B cell (primary cell): ENCODE data around the gene COL26A1.

Experiments
- CTCF ChIP-seq: fragments of 200-600 bp; IDR thresholded peaks from one replicate; pipeline ENCODE4 v1.8.0; 2022; ENCODE audit warnings: antibody characterized with exemption, mild to moderate bottlenecking
- EZH2 ChIP-seq: IDR thresholded peaks from 2 replicates; pipeline ENCODE4 v1.6.1; 2012; ENCODE audit warnings: borderline replicate concordance, low read depth, mild to moderate bottlenecking, moderate library complexity, low read length; ENCODE audit not compliant: insufficient read depth, poor library complexity, severe bottlenecking

GRCh38 chr7:101465131-101465530 lies 102.5 kb downstream of the COL26A1 start:
- TF ChIP-seq CTCF (no peak), EZH2 (no peak)
